GM19438 (cell line): Measurements from ENCODE around the gene MYLK2.

Source experiments
- ATAC-seq: cut with Tn5 transposase; IDR thresholded peaks from one replicate; pipeline ENCODE4 v1.9.1; 2021; ENCODE audit warnings: low read depth; ENCODE audit not compliant: unreplicated experiment

MYLK2 gene

DNA sequence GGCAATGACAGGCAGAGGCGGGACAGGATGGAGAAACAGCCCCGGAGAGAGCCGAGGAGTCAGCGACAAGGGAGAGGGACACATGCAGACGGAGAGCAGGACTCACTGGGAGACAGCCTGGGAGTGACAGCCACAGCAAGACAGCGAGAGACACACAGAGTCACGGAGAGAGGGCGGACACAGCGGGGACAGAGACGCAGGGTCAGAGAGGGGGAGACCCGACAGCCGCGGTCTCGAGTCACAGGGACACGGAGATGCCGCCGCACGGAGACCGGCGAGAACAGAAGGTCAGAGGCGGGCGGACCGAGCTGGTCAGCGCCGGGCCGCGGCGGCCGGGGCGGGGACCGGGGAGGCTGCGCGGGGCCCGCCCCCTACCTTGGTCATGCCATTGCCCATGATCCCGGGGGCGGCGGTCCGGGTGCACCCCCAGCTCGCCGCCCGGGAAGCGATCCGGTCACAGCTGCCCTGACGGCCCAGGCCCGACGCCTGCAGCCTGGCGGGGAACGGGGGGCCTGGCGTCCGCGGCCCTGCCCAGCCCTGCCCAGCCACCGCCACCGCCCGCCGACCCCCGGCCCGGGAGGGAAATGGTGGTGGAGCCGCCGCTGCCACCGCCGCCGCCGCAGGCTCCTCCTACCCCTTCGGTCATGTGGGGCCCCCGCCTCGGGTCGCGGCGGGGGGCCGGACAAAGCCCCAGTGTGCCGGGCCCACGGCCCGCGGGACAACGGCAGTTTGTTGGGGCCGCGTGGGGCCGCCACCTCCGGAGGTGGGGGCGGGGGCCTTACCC, 51.0 kb downstream of the MYLK2 start, which contains the start of the genes DUSP15 and TTLL9:
Gene DUSP15, minus strand, starts transcription at position 586 of the 784 bp plus-strand sequence. Its CDS starts 190 bp downstream, at position 396.
Gene TTLL9, plus strand, starts transcription at position 693 of the 784 bp plus-strand sequence. CDS start 493 bp downstream, outside the sequence.
- no peak for ATAC-seq

DNA sequence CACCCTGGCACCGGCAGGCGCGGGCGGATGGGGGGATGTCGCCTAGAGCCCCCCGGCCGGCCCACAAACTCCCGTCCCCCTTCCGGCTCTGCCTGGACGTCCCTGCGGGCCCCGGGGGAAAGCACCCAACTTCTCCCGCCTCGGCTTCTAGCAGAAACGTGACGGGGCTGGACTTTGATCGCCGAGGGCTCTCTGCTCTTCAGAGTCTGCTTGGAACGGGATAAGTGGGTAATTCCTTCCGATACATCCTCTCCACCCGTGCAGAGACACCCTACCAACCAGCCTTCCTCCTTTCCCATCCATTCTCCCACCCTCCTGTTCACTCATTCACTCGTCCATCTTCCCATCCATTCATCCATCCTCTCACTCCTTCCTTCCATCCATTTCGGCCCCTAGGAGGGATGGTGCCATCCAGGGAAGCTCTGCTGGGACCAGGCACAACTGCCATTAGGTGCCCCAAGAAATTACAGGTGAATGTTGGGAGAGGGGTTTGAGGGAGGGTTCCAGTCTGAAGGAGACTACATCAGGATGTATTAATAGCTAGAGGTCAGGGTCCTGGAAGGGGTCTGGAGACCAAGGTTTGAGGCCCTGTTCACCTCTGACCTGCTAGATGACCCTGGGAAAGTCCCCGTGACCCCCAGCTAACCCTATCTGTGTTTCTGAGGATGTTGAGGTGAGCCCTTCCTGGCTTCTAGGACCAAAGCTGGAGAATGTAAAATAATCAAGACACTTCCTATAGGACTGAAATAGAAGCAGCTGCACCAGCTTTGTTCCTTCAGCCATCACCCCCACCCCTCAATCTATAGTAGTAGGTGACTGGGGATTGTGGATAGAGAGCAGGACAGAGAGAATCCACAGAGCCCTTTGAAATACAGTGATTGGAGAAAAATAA, 51.8 kb downstream of the MYLK2 start:
- no peak for ATAC-seq

DNA sequence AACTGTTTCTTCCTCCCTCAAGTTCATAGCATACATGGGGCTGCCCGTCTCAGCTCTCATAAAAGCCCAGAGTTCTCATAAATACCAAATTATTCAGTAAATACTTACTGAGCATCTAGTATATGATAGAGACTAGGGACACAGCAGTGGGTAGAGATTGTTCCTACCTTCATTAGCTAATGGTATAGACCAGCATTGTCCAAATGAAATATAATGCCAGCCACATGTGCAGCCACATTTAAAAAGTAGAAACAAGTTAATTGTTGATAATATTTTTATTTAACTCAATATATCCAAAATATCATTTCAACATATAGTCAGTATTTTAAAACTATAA, 52.4 kb downstream of the MYLK2 start:
- no peak for ATAC-seq

DNA sequence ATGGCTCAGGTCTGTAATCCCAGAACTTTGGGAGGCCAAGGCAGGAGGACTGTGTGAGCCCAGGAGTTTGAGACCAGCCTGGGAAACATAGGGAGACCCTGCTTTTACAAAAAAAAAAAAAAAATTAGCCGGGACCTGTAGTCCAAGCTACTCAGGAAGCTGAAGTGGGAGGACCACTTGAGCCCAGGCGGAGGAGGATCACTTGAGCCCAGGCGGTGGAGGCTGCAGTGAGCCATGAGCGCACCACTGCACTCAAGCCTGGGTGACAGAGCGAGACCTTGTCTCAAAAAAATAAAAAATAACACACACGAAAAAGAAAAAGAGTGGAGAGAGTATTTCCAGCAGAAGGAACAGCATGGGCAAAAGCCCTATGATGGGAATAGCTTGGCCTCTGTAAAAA, 53.2 kb downstream of the MYLK2 start:
- no peak for ATAC-seq

DNA sequence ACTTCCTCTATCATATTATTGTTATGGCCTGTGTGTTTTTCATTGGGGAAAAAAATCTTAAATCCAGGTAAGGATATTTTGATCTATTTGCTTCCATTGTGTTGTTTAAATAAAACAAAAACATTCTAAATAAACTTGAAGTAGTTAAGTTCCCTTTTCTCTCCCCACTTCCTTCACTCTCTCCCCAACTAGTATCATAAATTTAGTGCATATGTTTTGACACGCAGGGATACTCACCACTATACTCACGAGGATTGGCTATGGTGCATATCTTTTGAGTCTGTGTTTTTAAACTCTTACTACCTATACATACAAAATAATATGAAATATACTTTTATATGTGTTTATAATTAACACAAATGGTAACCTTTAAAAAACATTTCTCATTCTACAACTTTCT, 56.5 kb downstream of the MYLK2 start:
- ATAC-seq: no peak

DNA sequence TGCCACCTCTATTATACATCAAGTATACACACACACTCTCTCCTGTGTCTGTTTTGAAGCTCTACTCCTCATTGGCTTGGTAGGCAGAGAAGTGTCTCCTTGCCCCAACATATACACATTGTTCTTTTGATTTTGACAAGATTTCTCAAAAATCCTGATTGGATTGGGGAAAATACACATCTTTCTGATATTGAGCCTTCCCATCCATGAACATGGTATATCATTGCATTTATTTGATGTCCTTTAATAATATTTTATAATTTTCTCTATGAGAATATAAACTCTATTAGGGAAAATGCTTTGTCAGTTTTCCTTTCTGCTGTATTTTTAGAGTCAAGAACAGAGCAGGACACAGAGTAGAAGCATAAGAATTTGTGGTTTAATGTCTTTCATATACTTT, 58.5 kb downstream of the MYLK2 start:
- ATAC-seq: no peak

DNA sequence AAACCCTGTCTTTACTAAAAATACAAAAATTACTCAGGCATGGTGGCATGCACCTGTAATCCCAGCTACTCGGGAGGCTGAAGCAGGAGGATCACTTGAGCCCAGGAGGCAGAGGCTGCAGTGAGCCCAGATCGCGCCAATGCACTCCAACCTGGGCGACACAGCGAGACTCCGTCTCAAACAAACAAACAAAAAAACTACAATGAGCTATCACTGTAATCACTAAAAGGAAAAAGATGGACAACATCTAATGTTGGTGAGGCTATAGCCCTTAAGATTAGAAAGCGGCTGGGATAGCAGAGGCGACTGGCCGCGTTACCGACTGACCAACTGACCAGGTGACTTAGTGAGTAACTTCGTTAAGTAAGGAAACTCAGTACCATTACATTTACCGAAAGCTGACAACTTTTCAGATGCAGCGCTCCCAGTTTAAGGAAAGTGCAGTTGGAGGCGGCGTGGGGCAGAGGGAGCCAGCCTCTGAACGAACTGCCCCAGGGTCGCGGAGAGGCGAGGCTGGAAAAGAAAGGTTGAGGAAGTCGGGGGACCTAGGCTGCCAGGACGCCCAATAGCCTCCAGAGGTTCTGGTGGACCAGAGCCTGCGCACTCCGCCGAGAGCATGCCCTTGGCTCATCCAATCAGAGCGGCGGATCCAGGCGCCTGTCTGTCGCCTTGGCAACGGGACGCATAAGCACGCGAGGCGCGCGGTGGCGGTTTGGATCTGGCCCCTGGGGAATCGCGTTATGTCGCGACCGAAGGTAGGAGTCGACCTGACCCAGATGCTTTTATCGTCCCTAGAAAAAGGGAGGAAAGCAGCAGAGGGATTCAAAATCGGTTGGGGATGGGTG, 60.2 kb downstream of the MYLK2 start:
- ATAC-seq: peak; percentile 76

DNA sequence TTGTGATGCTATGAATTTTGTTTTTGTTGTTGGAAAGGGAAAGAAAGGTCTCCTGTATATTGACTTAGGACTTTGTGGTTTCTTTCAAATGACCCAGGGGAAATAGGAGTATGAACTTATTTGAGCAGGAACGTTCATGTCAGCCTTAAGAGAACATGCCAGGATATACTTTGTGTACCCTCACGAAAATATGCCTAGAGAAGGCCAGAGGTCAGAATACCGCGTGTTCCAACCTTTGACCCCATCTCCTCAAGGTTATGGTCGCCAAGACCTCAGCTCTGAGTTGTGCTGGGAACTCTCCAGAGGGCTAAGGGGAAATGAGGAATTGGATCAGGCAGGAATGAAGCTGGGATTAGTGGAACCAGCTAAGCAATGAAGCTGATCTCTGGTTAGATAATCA, 62.8 kb downstream of the MYLK2 start:
- no peak for ATAC-seq

DNA sequence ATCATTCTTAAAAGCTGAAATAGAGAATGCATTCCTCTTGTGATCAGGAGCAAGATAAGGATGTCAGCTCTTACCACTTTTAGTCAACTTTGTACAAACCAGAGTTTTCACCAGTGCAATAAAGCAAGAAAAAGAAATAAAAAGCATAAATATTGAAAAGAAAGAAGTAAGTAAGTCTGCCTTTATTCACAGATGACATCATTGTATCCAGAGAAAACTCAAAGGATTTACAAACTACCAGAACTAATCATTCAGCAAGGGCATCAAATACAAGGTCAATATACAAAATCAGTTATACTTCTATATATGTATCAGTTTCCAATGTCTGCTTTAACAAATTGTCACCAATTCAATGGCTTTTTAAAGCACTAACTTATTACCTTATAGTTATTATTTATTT, 64.7 kb downstream of the MYLK2 start:
- ATAC-seq: no peak
